Activated CD8-positive, alpha-beta T cell treated with anti-CD3 and anti-CD28 coated beads for 36 hours (primary cell): ENCODE data around the gene SPINT1. TPM values are rescaled to one million over a fixed set of nuclear protein-coding genes. Genes with fewer than 3 reads are reported as not detected.
"Not testable (repeated sequence)": the region's sequence is repeated elsewhere in the genome, so short reads cannot be mapped to it uniquely, and the experiment has no call there.

Experiments used
- ATAC-seq: fragments of 200-7000 bp; cut with Tn5 transposase; one replicate; pipeline ENCODE4 v1.10.0; 2021; ENCODE audit warnings: mild to moderate bottlenecking, moderate library complexity
- CTCF ChIA-PET: fragments of 350-600 bp; sonication (Branson Sonifier 250); formaldehyde crosslinking; loops from one replicate; lab custom pipeline; 2021; ENCODE audit warnings: antibody characterized with exemption; lab: Charles Lee
- POLR2A ChIA-PET: fragments of 350-600 bp; sonication (Branson Sonifier 250); formaldehyde crosslinking; loops from one replicate; lab custom pipeline; 2021; ENCODE audit warnings: antibody characterized with exemption; lab: Charles Lee
- DNase-seq: peaks from one replicate; pipeline ENCODE4 v3.0.0-alpha.2; 2020
- H3K27ac Mint-ChIP-seq: one replicate; pipeline ENCODE4 v1.8.0; 2021; ENCODE audit warnings: mild to moderate bottlenecking, mixed read lengths
- H3K27me3 Mint-ChIP-seq: one replicate; pipeline ENCODE4 v1.8.0; 2021; ENCODE audit warnings: mixed read lengths
- H3K36me3 Mint-ChIP-seq: one replicate; pipeline ENCODE4 v1.8.0; 2021; ENCODE audit warnings: low read depth, mixed read lengths
- H3K4me1 Mint-ChIP-seq: one replicate; pipeline ENCODE4 v1.8.0; 2021; ENCODE audit warnings: low read depth, mixed read lengths
- H3K4me3 Mint-ChIP-seq: one replicate; pipeline ENCODE4 v1.8.0; 2021; ENCODE audit warnings: mild to moderate bottlenecking, moderate library complexity, mixed read lengths
- H3K9me3 Mint-ChIP-seq: one replicate; pipeline ENCODE4 v1.8.0; 2021; ENCODE audit warnings: mixed read lengths
- CTCF ChIP-seq: fragments of 200-600 bp; IDR thresholded peaks from one replicate; pipeline ENCODE4 v1.8.0; 2022; ENCODE audit warnings: antibody characterized with exemption, mild to moderate bottlenecking
- intact Hi-C: fragments of 100-400 bp; cut with micrococcal nuclease; formaldehyde crosslinking; loops from one replicate; pipeline ENCODE4 v1.10.0; 2022
- total RNA-seq, 2 experiments: library from RNA; stranded (reverse); gene quantifications; one replicate each; pipeline ENCODE4 v1.2.3, GENCODE V29; 2021

Gene SPINT1
- total RNA-seq, 2 experiments from 2014 or later, result 6.3 to 6.5 TPM

- no peak overlapping the region for H3K4me3 Mint-ChIP-seq
- H3K9me3 Mint-ChIP-seq, result no peaks in the 10 kb centered on the region
- H3K27me3 Mint-ChIP-seq, result no peaks in the 10 kb centered on the region
- H3K4me1 Mint-ChIP-seq, result peaks cover 5% of the 10 kb centered on the region
- CTCF ChIA-PET, result interaction anchor here (0.5 to 4.7 kb wide), 42 partner anchors 8 to 371 kb away, joined by 3 to 65 read pairs (median 4); partner anchors contain the start of genes C15orf62, INO80, PPP1R14D and RAD51
- ATAC-seq (peak; percentile 95), DNase-seq (peak; percentile 86)
- H3K36me3 Mint-ChIP-seq, result no peaks in the 10 kb centered on the region
- intact Hi-C loops, result loop anchor here (2.0 kb wide), 1 partner anchor 35 kb away; no protein-coding TSS in a partner anchor
- POLR2A ChIA-PET, result interaction anchor here (0.9 to 5.7 kb wide), 6 partner anchors 13 to 37 kb away, joined by 4 to 45 read pairs (median 7); partner anchors contain the start of gene VPS18
- TF ChIP-seq CTCF, result peak; percentile 88
- H3K27ac Mint-ChIP-seq, result no peak overlapping the region
These were observed 13.9 kb downstream of the SPINT1 start for GRCh38 chr15:40857601-40858341.

GRCh38 chr15:40858706-40859105 lies 14.9 kb downstream of the SPINT1 start:
- H3K27ac Mint-ChIP-seq, result no peak overlapping the region
- peaks cover 5% of the 10 kb centered on the region for H3K4me1 Mint-ChIP-seq
- DNase-seq, result no peak
- H3K4me3 Mint-ChIP-seq, result no peak overlapping the region
- intact Hi-C loops, result loop anchor here (2.0 kb wide), 1 partner anchor 34 kb away; no protein-coding TSS in a partner anchor
- no peak for ATAC-seq
- H3K36me3 Mint-ChIP-seq, result no peaks in the 10 kb centered on the region
- no peak for TF ChIP-seq CTCF
- ChIA-PET POLR2A (interaction anchor here (2.0 to 5.7 kb wide), 3 partner anchors 12 to 36 kb away, joined by 8 to 45 read pairs (median 12); partner anchors contain the start of gene VPS18), CTCF (interaction anchor here (0.6 to 4.7 kb wide), 42 partner anchors 9 to 414 kb away, joined by 3 to 65 read pairs (median 4); partner anchors contain the start of genes C15orf62, PPP1R14D and SPINT1)
- no peaks in the 10 kb centered on the region for H3K9me3 Mint-ChIP-seq
- no peaks in the 10 kb centered on the region for H3K27me3 Mint-ChIP-seq

- peak; percentile 95 for DNase-seq
- POLR2A ChIA-PET, result interaction anchor here (0.5 to 5.7 kb wide), 5 partner anchors 11 to 1729 kb away, joined by 3 to 45 read pairs (median 8); partner anchors contain the start of gene VPS18
- intact Hi-C loops, result loop anchor here (2.0 kb wide), 1 partner anchor 33 kb away; no protein-coding TSS in a partner anchor
These were observed 15.5 kb downstream of the SPINT1 start for GRCh38 chr15:40859206-40859851.

GRCh38 chr15:40861147-40861546 lies 17.3 kb downstream of the SPINT1 start:
- ATAC-seq, DNase-seq, intact Hi-C loops, H3K36me3 Mint-ChIP-seq, H3K27me3 Mint-ChIP-seq, H3K4me1 Mint-ChIP-seq, H3K9me3 Mint-ChIP-seq, H3K4me3 Mint-ChIP-seq, H3K27ac Mint-ChIP-seq: not testable (repeated sequence)
- POLR2A ChIA-PET, result interaction anchor here (1.1 to 5.7 kb wide), 2 partner anchors 34 to 93 kb away, joined by 4 to 45 read pairs; partner anchors contain the start of gene VPS18
- CTCF ChIA-PET, result interaction anchor here (0.7 kb wide), 1 partner anchor 92 kb away, joined by 3 read pairs; the partner anchor contains the start of gene CHAC1

More at GRCh38 chr15:40859206-40859851, 15.5 kb downstream of the SPINT1 start:
- peak; percentile 85 for ATAC-seq
- Mint-ChIP-seq H3K9me3 (no peaks in the 10 kb centered on the region), H3K4me3 (no peak overlapping the region), H3K36me3 (no peaks in the 10 kb centered on the region), H3K27ac (no peak overlapping the region), H3K27me3 (no peaks in the 10 kb centered on the region), H3K4me1 (peaks cover 5% of the 10 kb centered on the region)
- CTCF ChIA-PET, result interaction anchor here (0.6 to 4.7 kb wide), 34 partner anchors 9 to 414 kb away, joined by 3 to 65 read pairs (median 4); partner anchors contain the start of genes DNAJC17, PPP1R14D, SPINT1 and ZFYVE19
- TF ChIP-seq CTCF, result peak; percentile 93

GRCh38 chr15:40863660-40864270 lies 19.9 kb downstream of the SPINT1 start:
- intact Hi-C loops, result no loop called here
- no peaks in the 10 kb centered on the region for H3K36me3 Mint-ChIP-seq
- no peaks in the 10 kb centered on the region for H3K4me1 Mint-ChIP-seq
- H3K27me3 Mint-ChIP-seq, result no peaks in the 10 kb centered on the region
- ChIA-PET POLR2A (interaction anchor here (1.3 to 1.6 kb wide), 4 partner anchors 10 to 61 kb away, joined by 3 to 5 read pairs (median 4); partner anchors contain the start of genes RHOV and VPS18), CTCF (no interaction called here)
- no peak overlapping the region for H3K4me3 Mint-ChIP-seq
- TF ChIP-seq CTCF, result no peak
- no peak for ATAC-seq
- no peaks in the 10 kb centered on the region for H3K9me3 Mint-ChIP-seq
- no peak for DNase-seq
- no peak overlapping the region for H3K27ac Mint-ChIP-seq
